ENCODE measurements around the gene SLC2A13.

SLC2A13 gene

GRCh38 chr12:40122842-40123241 lies 17.0 kb upstream of the SLC2A13 start:
- TF ChIP-seq CTCF (IDR thresholded peaks at IDR 0.05; ENCODE audit: borderline replicate concordance, insufficient read depth, low read depth, low read length) = no peak

GRCh38 chr12:40117818-40118217 lies 11.9 kb upstream of the SLC2A13 start:
- no peak for TF ChIP-seq CTCF (IDR thresholded peaks at IDR 0.05; ENCODE audit: borderline replicate concordance, insufficient read depth, low read depth, low read length)
- H3K4me3 ChIP-seq (ENCODE audit: low read depth, low read length) = no peak overlapping the region

More at GRCh38 chr12:40122842-40123241, 17.0 kb upstream of the SLC2A13 start:
- no peak overlapping the region for H3K4me3 ChIP-seq (ENCODE audit: low read depth, low read length)

GRCh38 chr12:40110586-40110985 lies 4.7 kb upstream of the SLC2A13 start:
- H3K4me3 ChIP-seq (ENCODE audit: low read depth, low read length) = no peak overlapping the region
- TF ChIP-seq CTCF (IDR thresholded peaks at IDR 0.05; ENCODE audit: borderline replicate concordance, insufficient read depth, low read depth, low read length) = no peak

GRCh38 chr12:40107803-40108620 lies 2.1 kb upstream of the SLC2A13 start:
- TF ChIP-seq CTCF (IDR thresholded peaks at IDR 0.05; ENCODE audit: borderline replicate concordance, insufficient read depth, low read depth, low read length) = no peak
- no peak overlapping the region for H3K4me3 ChIP-seq (ENCODE audit: low read depth, low read length)

GRCh38 chr12:40107098-40107802 lies 1.4 kb upstream of the SLC2A13 start:
- H3K4me3 ChIP-seq (ENCODE audit: low read depth, low read length) = no peak overlapping the region
- TF ChIP-seq CTCF (IDR thresholded peaks at IDR 0.05; ENCODE audit: borderline replicate concordance, insufficient read depth, low read depth, low read length) = peak; percentile 70

GRCh38 chr12:40106655-40107054 lies 774 bp upstream of the SLC2A13 start:
- no peak for TF ChIP-seq CTCF (IDR thresholded peaks at IDR 0.05; ENCODE audit: borderline replicate concordance, insufficient read depth, low read depth, low read length)
- H3K4me3 ChIP-seq (ENCODE audit: low read depth, low read length) = no peak overlapping the region

- H3K4me3 ChIP-seq (ENCODE audit: low read depth, low read length) = no peak overlapping the region
- TF ChIP-seq CTCF (IDR thresholded peaks at IDR 0.05; ENCODE audit: borderline replicate concordance, insufficient read depth, low read depth, low read length) = no peak
Observed at GRCh38 chr12:40106202-40106533, 287 bp upstream of the SLC2A13 start.

All from GM12875 (cell line).